GM23338 (cell line): ENCODE results near the gene FASTKD3. TPM values are rescaled to one million over a fixed set of nuclear protein-coding genes. Genes with fewer than 3 reads are reported as not detected.

Experiments
- ATAC-seq: fragments of 200-7000 bp; cut with Tn5 transposase; 3 replicates; pipeline ENCODE4 v1.9.1; 2020
- DNase-seq: peaks from one replicate; pipeline ENCODE4 v3.0.0-alpha.2; 2015; ENCODE audit warnings: low spot score
- H2AFZ ChIP-seq: fragments of 200-600 bp; sonication (generic); 2 replicates; pipeline ENCODE4 v1.8.0; 2016; ENCODE audit warnings: antibody characterized with exemption, mild to moderate bottlenecking, moderate library complexity
- H3F3A ChIP-seq: fragments of 200-600 bp; sonication (generic); replicated peaks from 2 replicates; pipeline ENCODE4 v1.8.0; 2017; ENCODE audit warnings: antibody characterized with exemption, mixed run types, low read depth
- H3K27ac ChIP-seq: fragments of 200-600 bp; sonication (generic); 2 replicates; pipeline ENCODE4 v1.6.1; 2016; ENCODE audit warnings: low read depth
- H3K27me3 ChIP-seq: fragments of 200-600 bp; sonication (generic); 2 replicates; pipeline ENCODE4 v1.8.0; 2016; ENCODE audit warnings: mild to moderate bottlenecking, mixed run types, moderate library complexity; ENCODE audit not compliant: insufficient read depth
- H3K36me3 ChIP-seq: fragments of 200-600 bp; sonication (generic); 2 replicates; pipeline ENCODE4 v1.8.0; 2016; ENCODE audit warnings: mild to moderate bottlenecking; ENCODE audit not compliant: insufficient read depth
- H3K4me1 ChIP-seq: fragments of 200-600 bp; sonication (generic); 2 replicates; pipeline ENCODE4 v1.8.0; 2016; ENCODE audit warnings: mild to moderate bottlenecking, moderate library complexity; ENCODE audit not compliant: insufficient read depth
- H3K4me2 ChIP-seq: fragments of 200-600 bp; sonication (generic); 2 replicates; pipeline ENCODE4 v1.7.1; 2017; ENCODE audit warnings: mixed run types
- H3K4me3 ChIP-seq: fragments of 200-600 bp; sonication (generic); 2 replicates; pipeline ENCODE4 v1.6.1; 2016; ENCODE audit warnings: mixed run types
- H3K79me2 ChIP-seq: fragments of 200-600 bp; sonication (generic); replicated peaks from 2 replicates; pipeline ENCODE4 v1.8.0; 2017; ENCODE audit warnings: mild to moderate bottlenecking; ENCODE audit not compliant: insufficient read depth
- H3K9me2 ChIP-seq: fragments of 200-600 bp; sonication (generic); 2 replicates; pipeline ENCODE4 v1.8.0; 2017; ENCODE audit not compliant: insufficient read depth
- H4K20me1 ChIP-seq: fragments of 200-600 bp; sonication (generic); replicated peaks from 2 replicates; pipeline ENCODE4 v1.8.0; 2017; ENCODE audit warnings: mild to moderate bottlenecking; ENCODE audit not compliant: insufficient read depth
- H3K27ac Mint-ChIP-seq: 2 replicates; pipeline ENCODE4 v1.8.0; 2020; ENCODE audit warnings: inconsistent platforms, mild to moderate bottlenecking, moderate library complexity, mixed read lengths
- H3K27me3 Mint-ChIP-seq: 3 replicates; pipeline ENCODE4 v1.8.0; 2022; ENCODE audit warnings: low read depth, mild to moderate bottlenecking, moderate library complexity, mixed read lengths, inconsistent platforms; ENCODE audit not compliant: insufficient read depth, poor library complexity
- H3K36me3 Mint-ChIP-seq: 3 replicates; pipeline ENCODE4 v1.8.0; 2021; ENCODE audit warnings: low read depth, mild to moderate bottlenecking, inconsistent platforms, moderate library complexity, mixed read lengths
- H3K4me1 Mint-ChIP-seq: 3 replicates; pipeline ENCODE4 v1.8.0; 2020; ENCODE audit warnings: mild to moderate bottlenecking, inconsistent platforms, mixed read lengths
- H3K4me3 Mint-ChIP-seq: 3 replicates; pipeline ENCODE4 v1.8.0; 2021; ENCODE audit warnings: moderate library complexity, mild to moderate bottlenecking, inconsistent platforms, mixed read lengths
- H3K9me3 Mint-ChIP-seq: 3 replicates; pipeline ENCODE4 v1.8.0; 2020; ENCODE audit warnings: moderate library complexity, mild to moderate bottlenecking, inconsistent platforms, mixed read lengths
- CREB1 ChIP-seq: fragments of 250-450 bp; sonication (Bioruptor Pico); IDR thresholded peaks from 2 replicates; pipeline ENCODE4 v1.5.0; 2020; ENCODE audit warnings: low read depth, mild to moderate bottlenecking, moderate library complexity
- EZH2 ChIP-seq: fragments of 200-600 bp; sonication (generic); IDR thresholded peaks from one replicate; pipeline ENCODE4 v1.8.0; 2017; ENCODE audit warnings: antibody characterized with exemption, mild to moderate bottlenecking, low read depth; ENCODE audit not compliant: unreplicated experiment
- EZH2phosphoT487 ChIP-seq: fragments of 200-600 bp; sonication (generic); IDR thresholded peaks from one replicate; pipeline ENCODE4 v1.8.1; 2018; ENCODE audit warnings: antibody characterized with exemption; ENCODE audit not compliant: unreplicated experiment
- JUNB ChIP-seq: IDR thresholded peaks from one replicate; pipeline ENCODE4 v1.6.1; 2016; ENCODE audit warnings: antibody characterized with exemption; ENCODE audit not compliant: unreplicated experiment
- NANOG ChIP-seq: IDR thresholded peaks from 2 replicates; pipeline ENCODE4 v1.6.1; 2016; ENCODE audit warnings: antibody characterized with exemption, borderline replicate concordance
- POLR2AphosphoS5 ChIP-seq: IDR thresholded peaks from 2 replicates; pipeline ENCODE4 v1.6.1; 2016; ENCODE audit warnings: antibody characterized with exemption, low read depth
- STAT1 ChIP-seq: IDR thresholded peaks from one replicate; pipeline ENCODE4 v1.6.1; 2016; ENCODE audit warnings: antibody characterized with exemption; ENCODE audit not compliant: unreplicated experiment
- ZNF114 ChIP-seq: fragments of 250-450 bp; sonication (Bioruptor Pico); IDR thresholded peaks from 2 replicates; pipeline ENCODE4 v1.5.0; 2020; ENCODE audit warnings: mild to moderate bottlenecking, moderate library complexity
- ZNF331 ChIP-seq: fragments of 250-450 bp; sonication (Bioruptor Pico); IDR thresholded peaks from 2 replicates; pipeline ENCODE4 v1.5.0; 2020; ENCODE audit warnings: low read depth, mild to moderate bottlenecking, moderate library complexity
- polyA plus RNA-seq: library from polyadenylated mRNA; unstranded; fragments of >200 nt; fragmentation: Nextera tagmentation; extraction: Ambion mirVana; gene quantifications from 2 replicates; pipeline ENCODE4 v1.2.1, GENCODE V29; 2016
- total RNA-seq: library from RNA; depleted of rRNA; stranded (reverse); fragments of >200 nt; shearing (Covaris generic); gene quantifications from 2 replicates; pipeline ENCODE4 v1.2.3, GENCODE V29; 2014
- TF ChIP-seq, protein P1 (sequence below): IDR thresholded peaks from 2 replicates; pipeline ENCODE4 v1.6.1; 2016; ENCODE audit warnings: antibody characterized with exemption
- TF ChIP-seq, protein P2 (sequence below), 2 experiments: fragments of 200-600 bp in 1 of 2; sonication (generic) in 1 of 2; conservative IDR thresholded peaks; 2 replicates each; pipeline versions ENCODE4 v1.5.1 to v1.6.1; 2016 to 2017; ENCODE audit warnings: antibody characterized with exemption in 2 of 2, low read depth in 2 of 2, mild to moderate bottlenecking in 2 of 2, moderate library complexity in 1 of 2
- TF ChIP-seq, protein P3 (sequence below): IDR thresholded peaks from one replicate; pipeline ENCODE4 v1.6.1; 2018; ENCODE audit warnings: antibody characterized with exemption; ENCODE audit not compliant: unreplicated experiment
- TF ChIP-seq, protein P4 (sequence below): fragments of 250-450 bp; sonication (Bioruptor Pico); IDR thresholded peaks from 2 replicates; pipeline ENCODE4 v1.5.0; 2020; ENCODE audit warnings: mild to moderate bottlenecking, moderate library complexity

Gene FASTKD3
- total and polyA plus RNA-seq, 2 experiments from 2014 or later: 10.8 to 13.5 TPM

DNA sequence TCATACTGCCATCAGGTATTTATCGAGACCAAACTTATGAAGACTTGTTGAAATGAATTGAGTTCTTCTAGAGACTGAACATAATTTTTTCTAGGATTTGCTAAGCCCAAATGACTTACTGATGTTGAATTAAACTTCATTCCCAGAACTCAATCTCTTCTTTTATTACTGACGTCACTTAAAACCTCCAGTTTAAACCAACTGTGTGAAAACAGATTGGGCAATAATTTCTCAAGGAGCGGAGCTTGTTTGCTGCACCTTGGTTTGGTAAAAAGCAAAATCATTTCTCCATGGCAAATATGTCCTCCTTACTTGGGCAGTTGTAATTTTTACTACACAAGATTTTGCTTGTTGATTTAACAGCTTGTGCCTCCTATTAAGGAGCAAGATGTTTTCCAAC lies 55.3 kb downstream of the FASTKD3 start:
- Histone ChIP-seq H3K36me3 (peaks cover 10% of the 10 kb centered on the region; the same call in 1 of the 2 replicates), H3K9me2 (no peaks in the 10 kb centered on the region), H4K20me1 (0 out of 2 replicates have a peak, but pooled peaks cover 5% of the 10 kb centered on the region), H3K4me3 (no peak overlapping the region), H3F3A (no peaks in the 10 kb centered on the region), H3K79me2 (no peaks in the 10 kb centered on the region), H3K27me3 (no peaks in the 10 kb centered on the region), H3K27ac (no peak overlapping the region), H3K4me1 (peaks cover 16% of the 10 kb centered on the region), H3K4me2 (no peak overlapping the region), H2AFZ (no peak overlapping the region)
- no peaks in the 10 kb centered on the region; the same call in 2 of the 3 replicates for H3K9me3 Mint-ChIP-seq
- TF ChIP-seq, protein P1, sequence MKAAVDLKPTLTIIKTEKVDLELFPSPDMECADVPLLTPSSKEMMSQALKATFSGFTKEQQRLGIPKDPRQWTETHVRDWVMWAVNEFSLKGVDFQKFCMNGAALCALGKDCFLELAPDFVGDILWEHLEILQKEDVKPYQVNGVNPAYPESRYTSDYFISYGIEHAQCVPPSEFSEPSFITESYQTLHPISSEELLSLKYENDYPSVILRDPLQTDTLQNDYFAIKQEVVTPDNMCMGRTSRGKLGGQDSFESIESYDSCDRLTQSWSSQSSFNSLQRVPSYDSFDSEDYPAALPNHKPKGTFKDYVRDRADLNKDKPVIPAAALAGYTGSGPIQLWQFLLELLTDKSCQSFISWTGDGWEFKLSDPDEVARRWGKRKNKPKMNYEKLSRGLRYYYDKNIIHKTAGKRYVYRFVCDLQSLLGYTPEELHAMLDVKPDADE: no peak
- TF ChIP-seq, protein P2, sequence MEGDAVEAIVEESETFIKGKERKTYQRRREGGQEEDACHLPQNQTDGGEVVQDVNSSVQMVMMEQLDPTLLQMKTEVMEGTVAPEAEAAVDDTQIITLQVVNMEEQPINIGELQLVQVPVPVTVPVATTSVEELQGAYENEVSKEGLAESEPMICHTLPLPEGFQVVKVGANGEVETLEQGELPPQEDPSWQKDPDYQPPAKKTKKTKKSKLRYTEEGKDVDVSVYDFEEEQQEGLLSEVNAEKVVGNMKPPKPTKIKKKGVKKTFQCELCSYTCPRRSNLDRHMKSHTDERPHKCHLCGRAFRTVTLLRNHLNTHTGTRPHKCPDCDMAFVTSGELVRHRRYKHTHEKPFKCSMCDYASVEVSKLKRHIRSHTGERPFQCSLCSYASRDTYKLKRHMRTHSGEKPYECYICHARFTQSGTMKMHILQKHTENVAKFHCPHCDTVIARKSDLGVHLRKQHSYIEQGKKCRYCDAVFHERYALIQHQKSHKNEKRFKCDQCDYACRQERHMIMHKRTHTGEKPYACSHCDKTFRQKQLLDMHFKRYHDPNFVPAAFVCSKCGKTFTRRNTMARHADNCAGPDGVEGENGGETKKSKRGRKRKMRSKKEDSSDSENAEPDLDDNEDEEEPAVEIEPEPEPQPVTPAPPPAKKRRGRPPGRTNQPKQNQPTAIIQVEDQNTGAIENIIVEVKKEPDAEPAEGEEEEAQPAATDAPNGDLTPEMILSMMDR (conservative IDR thresholded peaks at IDR 0.05; ENCODE audit: low read depth in 2 of 2): no peak
- TF ChIP-seq NANOG (no peak), EZH2 (no peak), ZNF331 (CRISPR knock-in tag) (no peak), ZNF114 (CRISPR knock-in tag) (no peak), CREB1 (no peak), STAT1 (no peak), JUNB (no peak), EZH2phosphoT487 (no peak), POLR2AphosphoS5 (no peak)
- TF ChIP-seq, protein P3, sequence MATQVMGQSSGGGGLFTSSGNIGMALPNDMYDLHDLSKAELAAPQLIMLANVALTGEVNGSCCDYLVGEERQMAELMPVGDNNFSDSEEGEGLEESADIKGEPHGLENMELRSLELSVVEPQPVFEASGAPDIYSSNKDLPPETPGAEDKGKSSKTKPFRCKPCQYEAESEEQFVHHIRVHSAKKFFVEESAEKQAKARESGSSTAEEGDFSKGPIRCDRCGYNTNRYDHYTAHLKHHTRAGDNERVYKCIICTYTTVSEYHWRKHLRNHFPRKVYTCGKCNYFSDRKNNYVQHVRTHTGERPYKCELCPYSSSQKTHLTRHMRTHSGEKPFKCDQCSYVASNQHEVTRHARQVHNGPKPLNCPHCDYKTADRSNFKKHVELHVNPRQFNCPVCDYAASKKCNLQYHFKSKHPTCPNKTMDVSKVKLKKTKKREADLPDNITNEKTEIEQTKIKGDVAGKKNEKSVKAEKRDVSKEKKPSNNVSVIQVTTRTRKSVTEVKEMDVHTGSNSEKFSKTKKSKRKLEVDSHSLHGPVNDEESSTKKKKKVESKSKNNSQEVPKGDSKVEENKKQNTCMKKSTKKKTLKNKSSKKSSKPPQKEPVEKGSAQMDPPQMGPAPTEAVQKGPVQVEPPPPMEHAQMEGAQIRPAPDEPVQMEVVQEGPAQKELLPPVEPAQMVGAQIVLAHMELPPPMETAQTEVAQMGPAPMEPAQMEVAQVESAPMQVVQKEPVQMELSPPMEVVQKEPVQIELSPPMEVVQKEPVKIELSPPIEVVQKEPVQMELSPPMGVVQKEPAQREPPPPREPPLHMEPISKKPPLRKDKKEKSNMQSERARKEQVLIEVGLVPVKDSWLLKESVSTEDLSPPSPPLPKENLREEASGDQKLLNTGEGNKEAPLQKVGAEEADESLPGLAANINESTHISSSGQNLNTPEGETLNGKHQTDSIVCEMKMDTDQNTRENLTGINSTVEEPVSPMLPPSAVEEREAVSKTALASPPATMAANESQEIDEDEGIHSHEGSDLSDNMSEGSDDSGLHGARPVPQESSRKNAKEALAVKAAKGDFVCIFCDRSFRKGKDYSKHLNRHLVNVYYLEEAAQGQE: no peak
- TF ChIP-seq, protein P4, sequence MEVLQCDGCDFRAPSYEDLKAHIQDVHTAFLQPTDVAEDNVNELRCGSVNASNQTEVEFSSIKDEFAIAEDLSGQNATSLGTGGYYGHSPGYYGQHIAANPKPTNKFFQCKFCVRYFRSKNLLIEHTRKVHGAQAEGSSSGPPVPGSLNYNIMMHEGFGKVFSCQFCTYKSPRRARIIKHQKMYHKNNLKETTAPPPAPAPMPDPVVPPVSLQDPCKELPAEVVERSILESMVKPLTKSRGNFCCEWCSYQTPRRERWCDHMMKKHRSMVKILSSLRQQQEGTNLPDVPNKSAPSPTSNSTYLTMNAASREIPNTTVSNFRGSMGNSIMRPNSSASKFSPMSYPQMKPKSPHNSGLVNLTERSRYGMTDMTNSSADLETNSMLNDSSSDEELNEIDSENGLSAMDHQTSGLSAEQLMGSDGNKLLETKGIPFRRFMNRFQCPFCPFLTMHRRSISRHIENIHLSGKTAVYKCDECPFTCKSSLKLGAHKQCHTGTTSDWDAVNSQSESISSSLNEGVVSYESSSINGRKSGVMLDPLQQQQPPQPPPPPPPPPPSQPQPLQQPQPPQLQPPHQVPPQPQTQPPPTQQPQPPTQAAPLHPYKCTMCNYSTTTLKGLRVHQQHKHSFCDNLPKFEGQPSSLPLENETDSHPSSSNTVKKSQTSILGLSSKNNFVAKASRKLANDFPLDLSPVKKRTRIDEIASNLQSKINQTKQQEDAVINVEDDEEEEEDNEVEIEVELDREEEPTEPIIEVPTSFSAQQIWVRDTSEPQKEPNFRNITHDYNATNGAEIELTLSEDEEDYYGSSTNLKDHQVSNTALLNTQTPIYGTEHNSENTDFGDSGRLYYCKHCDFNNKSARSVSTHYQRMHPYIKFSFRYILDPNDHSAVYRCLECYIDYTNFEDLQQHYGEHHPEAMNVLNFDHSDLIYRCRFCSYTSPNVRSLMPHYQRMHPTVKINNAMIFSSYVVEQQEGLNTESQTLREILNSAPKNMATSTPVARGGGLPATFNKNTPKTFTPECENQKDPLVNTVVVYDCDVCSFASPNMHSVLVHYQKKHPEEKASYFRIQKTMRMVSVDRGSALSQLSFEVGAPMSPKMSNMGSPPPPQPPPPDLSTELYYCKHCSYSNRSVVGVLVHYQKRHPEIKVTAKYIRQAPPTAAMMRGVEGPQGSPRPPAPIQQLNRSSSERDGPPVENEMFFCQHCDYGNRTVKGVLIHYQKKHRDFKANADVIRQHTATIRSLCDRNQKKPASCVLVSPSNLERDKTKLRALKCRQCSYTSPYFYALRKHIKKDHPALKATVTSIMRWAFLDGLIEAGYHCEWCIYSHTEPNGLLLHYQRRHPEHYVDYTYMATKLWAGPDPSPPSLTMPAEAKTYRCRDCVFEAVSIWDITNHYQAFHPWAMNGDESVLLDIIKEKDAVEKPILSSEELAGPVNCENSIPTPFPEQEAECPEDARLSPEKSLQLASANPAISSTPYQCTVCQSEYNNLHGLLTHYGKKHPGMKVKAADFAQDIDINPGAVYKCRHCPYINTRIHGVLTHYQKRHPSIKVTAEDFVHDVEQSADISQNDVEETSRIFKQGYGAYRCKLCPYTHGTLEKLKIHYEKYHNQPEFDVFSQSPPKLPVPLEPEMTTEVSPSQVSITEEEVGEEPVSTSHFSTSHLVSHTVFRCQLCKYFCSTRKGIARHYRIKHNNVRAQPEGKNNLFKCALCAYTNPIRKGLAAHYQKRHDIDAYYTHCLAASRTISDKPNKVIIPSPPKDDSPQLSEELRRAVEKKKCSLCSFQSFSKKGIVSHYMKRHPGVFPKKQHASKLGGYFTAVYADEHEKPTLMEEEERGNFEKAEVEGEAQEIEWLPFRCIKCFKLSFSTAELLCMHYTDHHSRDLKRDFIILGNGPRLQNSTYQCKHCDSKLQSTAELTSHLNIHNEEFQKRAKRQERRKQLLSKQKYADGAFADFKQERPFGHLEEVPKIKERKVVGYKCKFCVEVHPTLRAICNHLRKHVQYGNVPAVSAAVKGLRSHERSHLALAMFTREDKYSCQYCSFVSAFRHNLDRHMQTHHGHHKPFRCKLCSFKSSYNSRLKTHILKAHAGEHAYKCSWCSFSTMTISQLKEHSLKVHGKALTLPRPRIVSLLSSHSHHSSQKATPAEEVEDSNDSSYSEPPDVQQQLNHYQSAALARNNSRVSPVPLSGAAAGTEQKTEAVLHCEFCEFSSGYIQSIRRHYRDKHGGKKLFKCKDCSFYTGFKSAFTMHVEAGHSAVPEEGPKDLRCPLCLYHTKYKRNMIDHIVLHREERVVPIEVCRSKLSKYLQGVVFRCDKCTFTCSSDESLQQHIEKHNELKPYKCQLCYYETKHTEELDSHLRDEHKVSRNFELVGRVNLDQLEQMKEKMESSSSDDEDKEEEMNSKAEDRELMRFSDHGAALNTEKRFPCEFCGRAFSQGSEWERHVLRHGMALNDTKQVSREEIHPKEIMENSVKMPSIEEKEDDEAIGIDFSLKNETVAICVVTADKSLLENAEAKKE (CRISPR knock-in tag): no peak
- H3K4me3 Mint-ChIP-seq: no peak overlapping the region
- DNase-seq (no peak), ATAC-seq (no peak)
- no peak overlapping the region for H3K27ac Mint-ChIP-seq
- H3K27me3 Mint-ChIP-seq: no peaks in the 10 kb centered on the region
- H3K4me1 Mint-ChIP-seq: peaks cover 25% of the 10 kb centered on the region
- peaks cover 17% of the 10 kb centered on the region for H3K36me3 Mint-ChIP-seq
